ENCODE results near the gene DSCAM.

Gene DSCAM

GRCh38 chr21:40021558-40022351, 825.2 kb downstream of the DSCAM start:
- TF ChIP-seq, protein P1, sequence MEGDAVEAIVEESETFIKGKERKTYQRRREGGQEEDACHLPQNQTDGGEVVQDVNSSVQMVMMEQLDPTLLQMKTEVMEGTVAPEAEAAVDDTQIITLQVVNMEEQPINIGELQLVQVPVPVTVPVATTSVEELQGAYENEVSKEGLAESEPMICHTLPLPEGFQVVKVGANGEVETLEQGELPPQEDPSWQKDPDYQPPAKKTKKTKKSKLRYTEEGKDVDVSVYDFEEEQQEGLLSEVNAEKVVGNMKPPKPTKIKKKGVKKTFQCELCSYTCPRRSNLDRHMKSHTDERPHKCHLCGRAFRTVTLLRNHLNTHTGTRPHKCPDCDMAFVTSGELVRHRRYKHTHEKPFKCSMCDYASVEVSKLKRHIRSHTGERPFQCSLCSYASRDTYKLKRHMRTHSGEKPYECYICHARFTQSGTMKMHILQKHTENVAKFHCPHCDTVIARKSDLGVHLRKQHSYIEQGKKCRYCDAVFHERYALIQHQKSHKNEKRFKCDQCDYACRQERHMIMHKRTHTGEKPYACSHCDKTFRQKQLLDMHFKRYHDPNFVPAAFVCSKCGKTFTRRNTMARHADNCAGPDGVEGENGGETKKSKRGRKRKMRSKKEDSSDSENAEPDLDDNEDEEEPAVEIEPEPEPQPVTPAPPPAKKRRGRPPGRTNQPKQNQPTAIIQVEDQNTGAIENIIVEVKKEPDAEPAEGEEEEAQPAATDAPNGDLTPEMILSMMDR (IDR thresholded peaks at IDR 0.05; ENCODE audit: low read depth, low read length), result no peak
- no peak for DNase-seq (ENCODE audit: low read depth in 2 of 2)
- H3K4me3 ChIP-seq (replicated peaks in 1 of 2; ENCODE audit: low read depth in 2 of 2, low read length in 2 of 2), result no peak overlapping the region

DNA sequence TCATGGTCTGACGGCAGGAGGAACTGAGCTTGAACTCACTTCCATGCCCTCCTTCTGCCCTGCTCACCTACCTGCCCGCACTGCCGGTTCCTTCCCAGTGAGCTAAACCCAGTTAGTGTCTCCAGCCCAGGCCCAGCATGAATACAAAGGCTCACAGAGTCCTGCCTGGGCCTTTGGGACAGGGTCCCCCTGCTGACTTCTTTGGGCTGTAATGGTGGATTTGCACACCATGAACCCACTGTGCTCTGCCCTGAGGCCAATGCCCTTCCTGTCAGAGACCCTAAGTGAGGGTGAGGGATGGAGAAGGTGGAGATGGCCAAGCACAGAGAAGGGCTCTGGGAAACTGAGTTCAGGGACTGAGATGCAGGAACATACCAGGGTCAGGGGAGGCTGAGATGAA, 826.3 kb downstream of the DSCAM start:
- DNase-seq (ENCODE audit: low read depth in 2 of 2), result no peak
- TF ChIP-seq, protein P1 (IDR thresholded peaks at IDR 0.05; ENCODE audit: low read depth, low read length), result no peak
- H3K4me3 ChIP-seq (replicated peaks in 1 of 2; ENCODE audit: low read depth in 2 of 2, low read length in 2 of 2), result no peak overlapping the region

DNA sequence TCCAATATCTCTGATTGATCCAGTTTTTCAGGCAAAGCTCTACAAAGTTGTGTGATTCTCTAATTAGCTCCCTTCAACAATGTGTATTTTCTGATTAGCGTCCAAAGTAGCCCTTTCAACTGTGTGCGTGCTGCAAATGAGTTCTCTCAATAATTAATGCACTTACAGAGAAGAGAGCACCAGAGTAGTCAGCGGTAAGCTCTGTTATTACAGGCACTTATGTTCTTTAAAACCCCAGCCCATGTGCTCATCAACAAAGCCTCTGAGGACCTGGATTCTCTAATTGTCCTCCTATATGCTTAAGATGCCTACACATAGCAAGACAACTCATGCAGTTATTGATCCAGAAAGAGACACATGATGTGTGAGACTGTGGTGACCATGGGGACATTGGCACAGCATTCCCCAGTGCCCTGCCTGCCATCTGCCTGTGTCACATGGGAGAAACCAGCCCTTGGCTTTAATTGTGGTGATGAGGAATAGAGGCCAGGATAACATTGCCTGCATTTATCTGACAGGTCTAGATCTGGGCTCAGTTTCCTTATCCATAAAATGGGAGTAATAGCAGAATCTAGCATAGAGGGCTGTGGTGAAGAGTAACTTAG, 828.0 kb downstream of the DSCAM start:
- TF ChIP-seq, protein P1 (IDR thresholded peaks at IDR 0.05; ENCODE audit: low read depth, low read length), result no peak
- no peak for DNase-seq (ENCODE audit: low read depth in 2 of 2)
- H3K4me3 ChIP-seq (replicated peaks in 1 of 2; ENCODE audit: low read depth in 2 of 2, low read length in 2 of 2), result no peak overlapping the region

DNA sequence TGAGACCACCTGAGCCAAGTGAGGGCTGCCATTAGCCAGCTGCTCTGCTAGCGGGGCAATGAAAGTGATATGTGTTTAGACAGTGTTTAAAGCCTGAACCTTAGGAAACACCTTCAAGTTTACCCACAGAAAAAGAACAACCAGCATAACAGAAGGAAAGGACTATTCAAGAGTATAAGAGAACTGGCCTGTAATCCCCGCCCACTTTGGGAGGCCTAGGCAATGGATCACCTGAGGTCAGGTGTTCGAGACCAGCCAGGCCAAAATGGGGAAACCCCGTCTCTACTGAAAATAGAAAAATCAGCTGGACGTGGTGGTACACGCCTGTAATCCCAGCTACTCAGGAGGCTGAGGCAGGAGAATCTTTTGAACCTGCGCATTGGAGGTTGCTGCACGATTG, 830.3 kb downstream of the DSCAM start:
- TF ChIP-seq, protein P1 (IDR thresholded peaks at IDR 0.05; ENCODE audit: low read depth, low read length), result no peak
- H3K4me3 ChIP-seq (replicated peaks in 1 of 2; ENCODE audit: low read depth in 2 of 2, low read length in 2 of 2), result no peak overlapping the region
- no peak for DNase-seq (ENCODE audit: low read depth in 2 of 2)

DNA sequence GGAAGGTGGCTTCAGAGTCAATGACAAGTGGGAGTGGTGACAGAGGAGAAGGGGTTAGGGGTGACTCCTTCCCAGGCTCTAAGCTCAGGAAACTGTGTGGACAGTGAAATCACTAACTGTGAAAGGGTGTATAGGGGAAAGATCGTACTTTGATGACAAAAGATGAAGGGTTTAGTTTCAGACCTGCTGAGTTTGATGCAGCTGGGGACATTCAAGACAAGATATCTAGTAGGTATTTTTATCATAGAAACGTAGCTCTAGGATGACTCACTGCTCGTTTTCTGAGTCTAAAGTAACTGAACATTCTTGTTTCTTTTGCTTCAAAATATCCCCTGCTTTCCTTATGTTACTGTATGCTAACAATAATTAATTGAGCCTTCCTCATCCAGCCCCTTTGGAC, 830.7 kb downstream of the DSCAM start:
- no peak for DNase-seq (ENCODE audit: low read depth in 2 of 2)
- TF ChIP-seq, protein P1 (IDR thresholded peaks at IDR 0.05; ENCODE audit: low read depth, low read length), result no peak
- no peak overlapping the region for H3K4me3 ChIP-seq (replicated peaks in 1 of 2; ENCODE audit: low read depth in 2 of 2, low read length in 2 of 2)

GRCh38 chr21:40015818-40016217, 831.1 kb downstream of the DSCAM start:
- TF ChIP-seq, protein P1 (IDR thresholded peaks at IDR 0.05; ENCODE audit: low read depth, low read length), result no peak
- no peak for DNase-seq (ENCODE audit: low read depth in 2 of 2)
- no peak overlapping the region for H3K4me3 ChIP-seq (replicated peaks in 1 of 2; ENCODE audit: low read depth in 2 of 2, low read length in 2 of 2)
